ENCODE data around the gene SPEG. TPM values are rescaled to one million over a fixed set of nuclear protein-coding genes. Genes with fewer than 3 reads are reported as not detected.

SPEG gene
- total and polyA plus RNA-seq, 2 of the 8 experiments (the other 6 are each of a cell fraction or from before 2014, with no cell fraction given), result 19.9 to 32.0 TPM

DNA sequence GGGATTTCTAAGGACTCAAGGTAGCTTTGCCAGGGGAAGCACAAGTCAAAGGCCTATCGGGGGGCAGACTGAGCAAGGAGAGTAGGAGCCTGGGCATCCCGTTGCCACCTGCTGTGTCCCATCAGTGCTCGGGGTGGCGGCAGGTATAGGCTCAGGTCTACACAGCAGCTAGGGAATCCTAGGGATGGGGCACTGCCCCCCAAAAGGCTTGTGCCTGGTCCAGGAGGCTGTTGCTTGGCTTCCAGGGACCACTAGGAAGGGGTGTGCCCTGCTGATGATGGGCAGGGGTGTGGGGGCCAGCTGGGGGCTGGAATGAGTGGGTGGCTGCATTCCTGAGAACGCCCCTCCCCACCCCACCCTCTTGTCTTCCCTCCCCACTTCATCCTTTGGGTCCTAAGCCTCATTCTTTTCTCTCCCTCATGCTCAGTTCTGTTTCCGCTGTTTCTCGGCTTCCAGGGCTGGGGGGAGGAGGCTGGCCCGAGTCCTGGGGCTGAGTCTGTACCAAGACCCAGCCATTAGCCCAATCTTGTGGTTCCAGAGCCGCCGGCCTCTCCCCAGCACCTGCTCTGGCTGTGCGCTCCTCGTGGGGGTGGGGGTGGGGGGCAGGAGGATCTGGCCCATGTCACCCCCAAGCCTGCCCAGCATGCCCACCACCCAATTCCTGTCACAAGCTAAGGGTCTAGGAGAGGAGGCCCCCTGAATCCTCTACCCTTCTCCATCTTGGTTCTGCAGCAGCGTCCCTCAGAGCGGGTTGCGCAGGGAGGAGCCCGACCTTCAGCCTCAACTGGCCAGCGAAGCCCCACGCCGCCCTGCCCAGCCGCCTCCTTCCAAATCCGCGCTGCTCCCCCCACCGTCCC, 12.8 kb downstream of the SPEG start:
- no peak overlapping the region for H3K9ac ChIP-seq (replicated peaks in 1 of 4; ENCODE audit: extremely low read depth in 1 of 4, low read depth in 3 of 4, low read length in 3 of 4)
- no peak overlapping the region for H2BK120ac ChIP-seq (replicated peaks; ENCODE audit: low read depth, low read length)
- WGBS, 2 experiments (ENCODE audit: extremely low coverage in 1 of 2, insufficient coverage in 1 of 2, insufficient read length in 1 of 2, insufficient replicate concordance in 2 of 2, low coverage in 1 of 2, low lambda C conversion rate in 2 of 2, missing lambda C conversion rate in 1 of 2), result 83% methylated on average over 11 of the region's 23 CpGs; no CpG with 5 or more reads in 1 of the 2 experiments
- peak overlapping the region in 1 of 4 experiments; percentile 57; a peak in 2 of 8 replicates for H3K4me3 ChIP-seq (ENCODE audit: extremely low read depth in 1 of 4, insufficient read depth in 2 of 4, low read depth in 3 of 4, low read length in 4 of 4)
- H3K27me3 ChIP-seq (replicated peaks in 1 of 4; ENCODE audit: control insufficient read depth in 3 of 4, extremely low read depth in 1 of 4, insufficient read depth in 3 of 4, low read length in 3 of 4), result peaks cover 6 to 30% (median 24%) of the 10 kb centered on the region in 4 experiments
- H3K79me1 ChIP-seq (ENCODE audit: low read depth, low read length), result no peaks in the 10 kb centered on the region
- no peak overlapping the region for H2AFZ ChIP-seq (ENCODE audit: low read length)
- peak overlapping the region; percentile 51 to 66 for H3K4me2 ChIP-seq (ENCODE audit: insufficient read depth in 1 of 2, low read depth in 2 of 2, low read length in 2 of 2)
- no peak overlapping the region for H4K8ac ChIP-seq (ENCODE audit: extremely low read depth, insufficient read depth, low read length)
- peaks cover 2 to 16% of the 10 kb centered on the region in 2 experiments for H4K20me1 ChIP-seq (replicated peaks in 1 of 2; ENCODE audit: control insufficient read depth in 1 of 2, insufficient read depth in 2 of 2, low read length in 2 of 2)
- H3K79me2 ChIP-seq (ENCODE audit: control insufficient read depth in 1 of 2, insufficient read depth in 2 of 2, low read length in 2 of 2), result no peaks in the 10 kb centered on the region
- no peak overlapping the region for H4K91ac ChIP-seq (replicated peaks; ENCODE audit: insufficient read length, low read length)
- no peak overlapping the region for H2BK15ac ChIP-seq (ENCODE audit: low read length)
- H2BK12ac ChIP-seq (ENCODE audit: low read depth, low read length), result no peak overlapping the region
- H4K5ac ChIP-seq (ENCODE audit: insufficient read length, low read depth, low read length), result no peak overlapping the region
- no peak overlapping the region for H3K18ac ChIP-seq (ENCODE audit: extremely low read depth, low read length)
- H2BK20ac ChIP-seq (ENCODE audit: low read length), result no peak overlapping the region
- H3K36me3 ChIP-seq (ENCODE audit: control insufficient read depth in 2 of 4, insufficient read depth in 4 of 4, low read length in 3 of 4), result no peaks in the 10 kb centered on the region
- no peak overlapping the region for H2BK5ac ChIP-seq (ENCODE audit: low read depth, low read length)
- no peaks in the 10 kb centered on the region for H3K9me3 ChIP-seq (ENCODE audit: insufficient read depth in 2 of 2, low read depth in 1 of 2, low read length in 1 of 2)
- no peak overlapping the region for H3K4ac ChIP-seq (replicated peaks; ENCODE audit: insufficient read length, low read depth, low read length)
- H3K27ac ChIP-seq (ENCODE audit: low read depth, low read length), result no peak overlapping the region
- peaks cover 0 to 24% (median 11%) of the 10 kb centered on the region in 4 experiments; a peak in 6 of 7 replicates for H3K4me1 ChIP-seq (replicated peaks in 1 of 4; ENCODE audit: control insufficient read depth in 3 of 4, insufficient read depth in 4 of 4, low read length in 3 of 4)
- DNase-seq (ENCODE audit: low read depth in 1 of 2, low spot score in 2 of 2), result no peak
- no peak overlapping the region for H2AK5ac ChIP-seq (ENCODE audit: low read depth, low read length)
- no peak overlapping the region for H3K23ac ChIP-seq (ENCODE audit: insufficient read length)
- FAIRE-seq, result no peak
- TF ChIP-seq ASH2L (IDR thresholded peaks at IDR 0.05; ENCODE audit: low read length) (no peak), SIRT6 (IDR thresholded peaks at IDR 0.05; ENCODE audit: low read length) (no peak), RAD21 (IDR thresholded peaks at IDR 0.05 in 1 of 2, conservative IDR thresholded peaks at IDR 0.05 in 1 of 2; ENCODE audit: low read depth in 2 of 2, low read length in 2 of 2) (no peak), TEAD4 (IDR thresholded peaks at IDR 0.05; ENCODE audit: low read depth, low read length) (no peak), FOSL1 (IDR thresholded peaks at IDR 0.05; ENCODE audit: insufficient read depth, low read depth, low read length) (no peak), ZNF274 (IDR thresholded peaks at IDR 0.05; ENCODE audit: borderline replicate concordance, extremely low read depth, low read length) (no peak), RFX5 (IDR thresholded peaks at IDR 0.05; ENCODE audit: borderline replicate concordance, low read depth, low read length) (no peak), EZH2 (IDR thresholded peaks at IDR 0.05; ENCODE audit: low read depth, low read length, severe bottlenecking) (no peak)
- H3K56ac ChIP-seq (replicated peaks; ENCODE audit: insufficient read length, low read depth, low read length), result no peak overlapping the region
- ChIA-PET CTCF (ENCODE audit: partially characterized antibody) (interaction anchor here (1.3 to 113.1 kb wide), 4 partner anchors 11 to 52 kb away, joined by 3 to 7248 read pairs (median 3660); partner anchors contain the start of genes ASIC4, CHPF, DES and GMPPA), POLR2A (ENCODE audit: partially characterized antibody) (interaction anchor here (0.6 to 2.6 kb wide), 14 partner anchors 7 to 64 kb away, joined by 3 to 13 read pairs (median 6); partner anchors contain the start of gene DNPEP)
- H3K14ac ChIP-seq (ENCODE audit: insufficient read length), result no peak overlapping the region
- peaks cover 7% of the 10 kb centered on the region; the same call in 1 of the 2 replicates for H3K23me2 ChIP-seq (ENCODE audit: low read depth, low read length)
